Retina (tissue), 1 donor: ENCODE measurements around the gene ADCY3.

ENCODE experiments used
- DNase-seq: peaks from one replicate; pipeline ENCODE4 v3.0.0-alpha.2; 2016

ADCY3 gene

GRCh38 chr2:24899361-24899910, 20.6 kb downstream of the ADCY3 start:
- no peak for DNase-seq

- DNase-seq = no peak
Measured at GRCh38 chr2:24898122-24899109, 21.6 kb downstream of the ADCY3 start.

GRCh38 chr2:24894750-24895149, 25.3 kb downstream of the ADCY3 start:
- DNase-seq = no peak

- no peak for DNase-seq
Measured at GRCh38 chr2:24893934-24894333, 26.1 kb downstream of the ADCY3 start.

GRCh38 chr2:24892928-24893327, 27.1 kb downstream of the ADCY3 start:
- DNase-seq = no peak

- no peak for DNase-seq
Measured at GRCh38 chr2:24891201-24891600, 28.8 kb downstream of the ADCY3 start.

- no peak for DNase-seq
Measured at GRCh38 chr2:24889221-24889620, 30.8 kb downstream of the ADCY3 start.

GRCh38 chr2:24888177-24888576, 31.9 kb downstream of the ADCY3 start:
- DNase-seq = no peak

GRCh38 chr2:24887307-24887874, 32.6 kb downstream of the ADCY3 start:
- DNase-seq = no peak

- DNase-seq = no peak
Measured at GRCh38 chr2:24886691-24887304, 33.2 kb downstream of the ADCY3 start.

GRCh38 chr2:24886126-24886501, 33.9 kb downstream of the ADCY3 start:
- no peak for DNase-seq

- no peak for DNase-seq
Measured at GRCh38 chr2:24885221-24886125, 34.6 kb downstream of the ADCY3 start.

- no peak for DNase-seq
Measured at GRCh38 chr2:24883946-24884345, 36.1 kb downstream of the ADCY3 start.

GRCh38 chr2:24881623-24882022, 38.4 kb downstream of the ADCY3 start:
- DNase-seq = no peak

GRCh38 chr2:24881158-24881557, 38.9 kb downstream of the ADCY3 start:
- no peak for DNase-seq

GRCh38 chr2:24878341-24878740, 41.7 kb downstream of the ADCY3 start:
- no peak for DNase-seq

GRCh38 chr2:24877646-24878045, 42.4 kb downstream of the ADCY3 start:
- DNase-seq = no peak

GRCh38 chr2:24877067-24877466, 43.0 kb downstream of the ADCY3 start:
- no peak for DNase-seq

- no peak for DNase-seq
Measured at GRCh38 chr2:24875901-24876300, 44.1 kb downstream of the ADCY3 start.

GRCh38 chr2:24875272-24875671, 44.8 kb downstream of the ADCY3 start:
- no peak for DNase-seq

GRCh38 chr2:24874035-24874434, 46.0 kb downstream of the ADCY3 start:
- DNase-seq = no peak

- DNase-seq = no peak
Measured at GRCh38 chr2:24873619-24874018, 46.4 kb downstream of the ADCY3 start.
